Activated naive CD4-positive, alpha-beta T cell treated with anti-CD3 and anti-CD28 coated beads, Interleukin-2, amount 50 U/mL, for 72 hours (primary cell): Measurements from ENCODE around the gene SLC22A14. TPM values are rescaled to one million over a fixed set of nuclear protein-coding genes. Genes with fewer than 3 reads are reported as not detected.
A peak's percentile ranks its signal among the peaks of the same experiment; 100 is the strongest.
"Not testable (repeated sequence)": the region's sequence is repeated elsewhere in the genome, so short reads cannot be mapped to it uniquely, and the experiment has no call there.

Experiments
- ATAC-seq, 2 donors: fragments of 150-1000 bp; cut with Tn5 transposase; 2 replicates each; pipeline ENCODE4 v1.10.0; 2021; ENCODE audit warnings: mild to moderate bottlenecking in 2 of 2, moderate library complexity in 2 of 2
- DNase-seq, 2 donors: peaks; one replicate each; pipeline ENCODE4 v3.0.0; 2021 to 2022; ENCODE audit warnings: low spot score in 2 of 2
- H3K27ac Mint-ChIP-seq, 2 donors: one replicate each; pipeline ENCODE4 v1.8.0; 2022; ENCODE audit warnings: mild to moderate bottlenecking in 2 of 2, mixed read lengths in 2 of 2
- H3K36me3 Mint-ChIP-seq, 2 donors: one replicate each; pipeline ENCODE4 v1.8.0; 2022; ENCODE audit warnings: mixed read lengths in 2 of 2
- H3K9me3 Mint-ChIP-seq, 2 donors: one replicate each; pipeline ENCODE4 v1.8.0; 2022; ENCODE audit warnings: mixed read lengths in 2 of 2
- total RNA-seq, 2 donors: library from RNA; stranded (reverse); gene quantifications; one replicate each; pipeline ENCODE4 v1.2.3, GENCODE V29; 2022

SLC22A14 gene
- total RNA-seq, 2 donors from 2014 or later, result not detected

- no peaks in the 10 kb centered on the region for H3K9me3 Mint-ChIP-seq
- no peak overlapping the region for H3K27ac Mint-ChIP-seq
- H3K36me3 Mint-ChIP-seq, result no peaks in the 10 kb centered on the region
- ATAC-seq (no peak), DNase-seq (no peak)
Observed at GRCh38 chr3:38316356-38317191, 34.5 kb downstream of the SLC22A14 start.

- no peaks in the 10 kb centered on the region for H3K9me3 Mint-ChIP-seq
- DNase-seq, result no peak
- no peaks in the 10 kb centered on the region for H3K36me3 Mint-ChIP-seq
- ATAC-seq, result no peak
- no peak overlapping the region for H3K27ac Mint-ChIP-seq
Observed at GRCh38 chr3:38317192-38317759, 35.2 kb downstream of the SLC22A14 start.

GRCh38 chr3:38318766-38319671 is 36.9 kb downstream of the SLC22A14 start:
- no peak overlapping the region for H3K27ac Mint-ChIP-seq
- no peaks in the 10 kb centered on the region for H3K9me3 Mint-ChIP-seq
- DNase-seq (no peak), ATAC-seq (no peak)
- H3K36me3 Mint-ChIP-seq, result no peaks in the 10 kb centered on the region

GRCh38 chr3:38320638-38321037 is 38.5 kb downstream of the SLC22A14 start:
- not testable (repeated sequence) for H3K27ac Mint-ChIP-seq, H3K36me3 Mint-ChIP-seq, DNase-seq, ATAC-seq, H3K9me3 Mint-ChIP-seq

GRCh38 chr3:38323060-38323459 is 41.0 kb downstream of the SLC22A14 start:
- ATAC-seq (no peak), DNase-seq (no peak)
- no peaks in the 10 kb centered on the region for H3K9me3 Mint-ChIP-seq
- H3K36me3 Mint-ChIP-seq, result no peaks in the 10 kb centered on the region
- H3K27ac Mint-ChIP-seq, result no peak overlapping the region

- DNase-seq, result no peak
- Mint-ChIP-seq H3K27ac (no peak overlapping the region), H3K36me3 (no peaks in the 10 kb centered on the region), H3K9me3 (no peaks in the 10 kb centered on the region)
- no peak for ATAC-seq
Observed at GRCh38 chr3:38325256-38325655, 43.2 kb downstream of the SLC22A14 start.

GRCh38 chr3:38327335-38328009 is 45.4 kb downstream of the SLC22A14 start:
- H3K27ac Mint-ChIP-seq, result peak overlapping the region in 1 of 2 donors; percentile 61
- DNase-seq (no peak), ATAC-seq (peak; percentile 76 to 88)
- H3K36me3 Mint-ChIP-seq, result no peaks in the 10 kb centered on the region
- no peaks in the 10 kb centered on the region for H3K9me3 Mint-ChIP-seq

GRCh38 chr3:38331257-38332022 is 49.3 kb downstream of the SLC22A14 start:
- ATAC-seq, result no peak
- Mint-ChIP-seq H3K9me3 (no peaks in the 10 kb centered on the region), H3K27ac (no peak overlapping the region), H3K36me3 (no peaks in the 10 kb centered on the region)
- no peak for DNase-seq

GRCh38 chr3:38332201-38332600 is 50.1 kb downstream of the SLC22A14 start:
- H3K36me3 Mint-ChIP-seq, result no peaks in the 10 kb centered on the region
- ATAC-seq (no peak), DNase-seq (no peak)
- no peaks in the 10 kb centered on the region for H3K9me3 Mint-ChIP-seq
- H3K27ac Mint-ChIP-seq, result no peak overlapping the region

- Mint-ChIP-seq H3K27ac (no peak overlapping the region), H3K36me3 (no peaks in the 10 kb centered on the region), H3K9me3 (no peaks in the 10 kb centered on the region)
- ATAC-seq (no peak), DNase-seq (no peak)
Observed at GRCh38 chr3:38334142-38335055, 52.3 kb downstream of the SLC22A14 start.

- no peak for ATAC-seq
- Mint-ChIP-seq H3K27ac (no peak overlapping the region), H3K36me3 (no peaks in the 10 kb centered on the region), H3K9me3 (no peaks in the 10 kb centered on the region)
- no peak for DNase-seq
Observed at GRCh38 chr3:38335263-38335662, 53.2 kb downstream of the SLC22A14 start.

- no peaks in the 10 kb centered on the region for H3K36me3 Mint-ChIP-seq
- H3K27ac Mint-ChIP-seq, result no peak overlapping the region
- no peaks in the 10 kb centered on the region for H3K9me3 Mint-ChIP-seq
Observed at GRCh38 chr3:38337703-38338102, 55.6 kb downstream of the SLC22A14 start.

GRCh38 chr3:38343797-38344594 is 61.9 kb downstream of the SLC22A14 start:
- Mint-ChIP-seq H3K27ac (no peak overlapping the region), H3K9me3 (no peaks in the 10 kb centered on the region), H3K36me3 (peaks cover 0 to 5% of the 10 kb centered on the region in 2 donors)
- no peak for DNase-seq
- no peak for ATAC-seq

More at GRCh38 chr3:38337703-38338102, 55.6 kb downstream of the SLC22A14 start:
- no peak for ATAC-seq
- no peak for DNase-seq

- H3K9me3 Mint-ChIP-seq, result no peaks in the 10 kb centered on the region
- no peak overlapping the region for H3K27ac Mint-ChIP-seq
- DNase-seq (no peak), ATAC-seq (peak; percentile 44 to 47)
- peaks cover 0 to 5% of the 10 kb centered on the region in 2 donors for H3K36me3 Mint-ChIP-seq
Observed at GRCh38 chr3:38345879-38346586, 63.9 kb downstream of the SLC22A14 start.
